BJ (cell line): ENCODE results near the gene BPIFB6. TPM values are rescaled to one million over a fixed set of nuclear protein-coding genes. Genes with fewer than 3 reads are reported as not detected.

ENCODE experiments used
- CTCF ChIA-PET: fragments of 350-600 bp; formaldehyde crosslinking; extraction: SDS; loops from one replicate; lab custom pipeline; 2021; ENCODE audit warnings: antibody characterized with exemption, inconsistent platforms; lab: Yijun Ruan, JAX
- POLR2A ChIA-PET: fragments of 300-600 bp; sonication (Branson Sonifier 250); formaldehyde crosslinking; extraction: SDS; loops from one replicate; lab custom pipeline; 2021; ENCODE audit warnings: antibody characterized with exemption; lab: Charles Lee
- DNase-seq: peaks from one replicate; pipeline ENCODE4 v3.0.0-alpha.2; 2011; ENCODE audit warnings: low read depth
- H3K27me3 ChIP-seq: 2 replicates; pipeline ENCODE4 v1.6.0; 2011; ENCODE audit warnings: low read length; ENCODE audit not compliant: control insufficient read depth, insufficient read depth
- H3K36me3 ChIP-seq: 2 replicates; pipeline ENCODE4 v1.5.1; 2011; ENCODE audit warnings: low read length; ENCODE audit not compliant: control insufficient read depth, insufficient read depth
- H3K4me3 ChIP-seq: 2 replicates; pipeline ENCODE4 v1.5.1; 2011; ENCODE audit warnings: low read depth, mild to moderate bottlenecking, control low read depth, low read length
- CTCF ChIP-seq: IDR thresholded peaks from 2 replicates; pipeline ENCODE4 v1.5.1; 2011; ENCODE audit warnings: low read depth, mild to moderate bottlenecking, control low read depth, inconsistent platforms, low read length, moderate library complexity; ENCODE audit not compliant: insufficient read depth
- polyA plus RNA-seq: library from polyadenylated mRNA; depleted of rRNA; stranded (reverse); fragments of >200 nt; gene quantifications from 2 replicates; pipeline ENCODE4 v1.2.3, GENCODE V29; 2011

Gene BPIFB6
- polyA plus RNA-seq, 1 experiment: not detected

- ChIA-PET POLR2A (no interaction called here), CTCF (no interaction called here)
- no peak for DNase-seq
- no peak for TF ChIP-seq CTCF
- no peaks in the 10 kb centered on the region; the same call in 1 of the 2 replicates for H3K27me3 ChIP-seq
- H3K4me3 ChIP-seq: no peak overlapping the region
- no peaks in the 10 kb centered on the region for H3K36me3 ChIP-seq
These were observed 21.3 kb upstream of the BPIFB6 start for GRCh38 chr20:33010133-33010504.

GRCh38 chr20:33010674-33011449 lies 20.6 kb upstream of the BPIFB6 start:
- no peaks in the 10 kb centered on the region; the same call in 1 of the 2 replicates for H3K27me3 ChIP-seq
- no peaks in the 10 kb centered on the region for H3K36me3 ChIP-seq
- CTCF ChIA-PET: no interaction called here
- no peak for DNase-seq
- TF ChIP-seq CTCF: no peak
- POLR2A ChIA-PET: no interaction called here
- no peak overlapping the region for H3K4me3 ChIP-seq

GRCh38 chr20:33012327-33013189 lies 18.9 kb upstream of the BPIFB6 start:
- Histone ChIP-seq H3K36me3 (no peaks in the 10 kb centered on the region), H3K4me3 (no peak overlapping the region), H3K27me3 (no peaks in the 10 kb centered on the region; the same call in 1 of the 2 replicates)
- ChIA-PET CTCF (interaction anchor here (0.9 to 1.1 kb wide), 2 partner anchors 9 to 111 kb away, joined by 3 read pairs; no protein-coding TSS in a partner anchor), POLR2A (no interaction called here)
- TF ChIP-seq CTCF: no peak
- no peak for DNase-seq

- ChIA-PET POLR2A (no interaction called here), CTCF (no interaction called here)
- no peaks in the 10 kb centered on the region; the same call in 1 of the 2 replicates for H3K27me3 ChIP-seq
- H3K4me3 ChIP-seq: no peak overlapping the region
- no peak for TF ChIP-seq CTCF
- no peak for DNase-seq
- H3K36me3 ChIP-seq: no peaks in the 10 kb centered on the region
These were observed 17.6 kb upstream of the BPIFB6 start for GRCh38 chr20:33013701-33014326.
